Omental fat pad (tissue), 4 donors: ENCODE results near the gene GOLM1. TPM values are rescaled to one million over a fixed set of nuclear protein-coding genes. Genes with fewer than 3 reads are reported as not detected.

ENCODE experiments used
- ATAC-seq: fragments of 150-250 bp; one replicate; pipeline ENCODE4 v1.9.1; 2016; ENCODE audit warnings: mild to moderate bottlenecking, moderate library complexity; ENCODE audit not compliant: low FRiP score
- DNase-seq: peaks from one replicate; pipeline ENCODE4 v3.0.0-alpha.2; 2019; ENCODE audit warnings: low spot score
- CTCF ChIP-seq, 3 donors: fragments of 450-650 bp; IDR thresholded peaks; one replicate each; pipeline ENCODE4 v1.5.1; 2016 to 2017; ENCODE audit warnings: antibody characterized with exemption in 3 of 3, mild to moderate bottlenecking in 3 of 3, moderate library complexity in 2 of 3
- total RNA-seq, 4 donors: library from RNA; depleted of rRNA; stranded (reverse); fragments of >200 nt; gene quantifications; one replicate each; pipeline ENCODE4 v1.1.0, GENCODE V29; 2016

Gene GOLM1
- total RNA-seq, 4 donors from 2014 or later: 16.1 to 31.7 (median 22.1) TPM

DNA sequence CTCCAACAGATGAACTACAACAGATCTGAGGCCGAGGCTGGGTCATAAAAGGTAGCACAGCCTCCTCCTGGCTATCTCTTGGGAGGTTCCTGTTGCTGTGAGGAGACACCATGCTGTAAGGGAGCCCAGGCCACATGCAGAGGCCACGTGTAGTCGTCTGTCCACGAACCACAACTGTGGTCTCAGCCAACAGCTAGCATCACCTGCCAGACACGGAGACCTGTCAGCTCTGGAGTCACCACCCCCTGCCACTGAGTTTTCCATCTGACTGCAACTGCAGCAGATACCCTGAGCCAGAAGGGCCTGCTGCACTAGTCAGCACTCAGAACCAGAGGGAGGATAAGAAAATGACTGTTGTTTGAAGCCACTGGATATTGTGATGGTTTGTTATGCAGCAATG lies 12.7 kb upstream of the GOLM1 start:
- no peak for TF ChIP-seq CTCF (IDR thresholded peaks at IDR 0.05)
- ATAC-seq (no peak), DNase-seq (no peak)

DNA sequence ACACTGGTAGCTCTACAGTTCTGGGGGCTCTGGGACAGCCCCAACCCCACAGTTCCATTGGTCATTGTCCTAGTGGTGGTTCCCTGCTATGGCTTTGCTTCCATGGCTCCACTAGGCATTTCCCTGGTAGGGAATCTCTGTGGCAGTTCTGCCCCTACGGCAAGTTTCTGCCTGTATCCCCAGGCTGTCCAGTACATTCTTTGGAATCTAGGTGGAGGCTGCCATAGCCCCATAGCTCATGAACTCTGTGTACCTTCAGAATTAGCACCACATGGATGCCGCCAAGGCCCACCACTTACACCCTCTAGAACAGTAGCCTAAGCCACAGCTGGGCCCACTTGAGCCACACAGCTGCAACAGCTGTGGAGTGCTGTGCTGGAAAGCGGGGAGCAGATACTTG lies 3.3 kb upstream of the GOLM1 start:
- DNase-seq (no peak), ATAC-seq (no peak)
- TF ChIP-seq CTCF (IDR thresholded peaks at IDR 0.05): no peak

GRCh38 chr9:86099701-86100364 lies 475 bp upstream of the GOLM1 start:
- DNase-seq: no peak
- TF ChIP-seq CTCF (IDR thresholded peaks at IDR 0.05): no peak
- peak; percentile 46 for ATAC-seq

- ATAC-seq (no peak), DNase-seq (no peak)
- no peak for TF ChIP-seq CTCF (IDR thresholded peaks at IDR 0.05)
These were observed 1.7 kb downstream of the GOLM1 start for GRCh38 chr9:86097510-86098224.

- DNase-seq (no peak), ATAC-seq (no peak)
- TF ChIP-seq CTCF (IDR thresholded peaks at IDR 0.05): no peak
These were observed 3.0 kb downstream of the GOLM1 start for GRCh38 chr9:86096386-86096785.

GRCh38 chr9:86093788-86094555 lies 5.4 kb downstream of the GOLM1 start:
- DNase-seq: no peak
- no peak for ATAC-seq
- TF ChIP-seq CTCF (IDR thresholded peaks at IDR 0.05): no peak
